HL-60 (cell line): ENCODE data around the gene CACNA2D3.

Experiments
- DNase-seq, 2 experiments: peaks; one replicate each; pipeline ENCODE4 v3.0.0-alpha.2; 2010 to 2020; ENCODE audit warnings: low read depth in 1 of 2, low spot score in 1 of 2
- H3K27ac ChIP-seq: fragments of 250-450 bp; sonication (Bioruptor Pico); replicated peaks from 2 replicates; pipeline ENCODE4 v1.5.1; 2020; ENCODE audit warnings: mild to moderate bottlenecking, moderate library complexity
- H3K27me3 ChIP-seq: fragments of 250-450 bp; sonication (Bioruptor Pico); 2 replicates; pipeline ENCODE4 v1.5.1; 2021; ENCODE audit warnings: mild to moderate bottlenecking, moderate library complexity; ENCODE audit not compliant: insufficient read depth, poor library complexity, severe bottlenecking
- H3K4me3 ChIP-seq: replicated peaks from 2 replicates; pipeline ENCODE4 v1.5.1; 2011; ENCODE audit warnings: mild to moderate bottlenecking, control low read depth, low read length; ENCODE audit not compliant: insufficient read depth
- CTCF ChIP-seq: IDR thresholded peaks from one replicate; pipeline ENCODE4 v1.5.1; 2011; ENCODE audit warnings: low read length, control low read depth, inconsistent platforms; ENCODE audit not compliant: insufficient read depth
- GABPA ChIP-seq: IDR thresholded peaks from 2 replicates; pipeline ENCODE4 v1.6.1; 2012; ENCODE audit warnings: low read depth
- POLR2AphosphoS5 ChIP-seq: IDR thresholded peaks from 2 replicates; pipeline ENCODE4 v1.6.1; 2012; ENCODE audit warnings: low read depth
- SPI1 ChIP-seq: IDR thresholded peaks from 2 replicates; pipeline ENCODE4 v1.6.1; 2012; ENCODE audit warnings: low read depth, mild to moderate bottlenecking, borderline replicate concordance
- TF ChIP-seq, protein P1 (sequence below): IDR thresholded peaks from 2 replicates; pipeline ENCODE4 v1.6.1; 2012; ENCODE audit warnings: low read depth; ENCODE audit not compliant: insufficient replicate concordance

CACNA2D3 gene

GRCh38 chr3:54847361-54847760, 725.0 kb downstream of the CACNA2D3 start:
- Histone ChIP-seq H3K27me3 (no peaks in the 10 kb centered on the region), H3K27ac (no peak overlapping the region), H3K4me3 (no peak overlapping the region)
- TF ChIP-seq SPI1 (no peak), CTCF (no peak), POLR2AphosphoS5 (no peak), GABPA (no peak)
- TF ChIP-seq, protein P1, sequence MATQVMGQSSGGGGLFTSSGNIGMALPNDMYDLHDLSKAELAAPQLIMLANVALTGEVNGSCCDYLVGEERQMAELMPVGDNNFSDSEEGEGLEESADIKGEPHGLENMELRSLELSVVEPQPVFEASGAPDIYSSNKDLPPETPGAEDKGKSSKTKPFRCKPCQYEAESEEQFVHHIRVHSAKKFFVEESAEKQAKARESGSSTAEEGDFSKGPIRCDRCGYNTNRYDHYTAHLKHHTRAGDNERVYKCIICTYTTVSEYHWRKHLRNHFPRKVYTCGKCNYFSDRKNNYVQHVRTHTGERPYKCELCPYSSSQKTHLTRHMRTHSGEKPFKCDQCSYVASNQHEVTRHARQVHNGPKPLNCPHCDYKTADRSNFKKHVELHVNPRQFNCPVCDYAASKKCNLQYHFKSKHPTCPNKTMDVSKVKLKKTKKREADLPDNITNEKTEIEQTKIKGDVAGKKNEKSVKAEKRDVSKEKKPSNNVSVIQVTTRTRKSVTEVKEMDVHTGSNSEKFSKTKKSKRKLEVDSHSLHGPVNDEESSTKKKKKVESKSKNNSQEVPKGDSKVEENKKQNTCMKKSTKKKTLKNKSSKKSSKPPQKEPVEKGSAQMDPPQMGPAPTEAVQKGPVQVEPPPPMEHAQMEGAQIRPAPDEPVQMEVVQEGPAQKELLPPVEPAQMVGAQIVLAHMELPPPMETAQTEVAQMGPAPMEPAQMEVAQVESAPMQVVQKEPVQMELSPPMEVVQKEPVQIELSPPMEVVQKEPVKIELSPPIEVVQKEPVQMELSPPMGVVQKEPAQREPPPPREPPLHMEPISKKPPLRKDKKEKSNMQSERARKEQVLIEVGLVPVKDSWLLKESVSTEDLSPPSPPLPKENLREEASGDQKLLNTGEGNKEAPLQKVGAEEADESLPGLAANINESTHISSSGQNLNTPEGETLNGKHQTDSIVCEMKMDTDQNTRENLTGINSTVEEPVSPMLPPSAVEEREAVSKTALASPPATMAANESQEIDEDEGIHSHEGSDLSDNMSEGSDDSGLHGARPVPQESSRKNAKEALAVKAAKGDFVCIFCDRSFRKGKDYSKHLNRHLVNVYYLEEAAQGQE, result no peak
- DNase-seq, result no peak

- no peak for DNase-seq
- TF ChIP-seq POLR2AphosphoS5 (no peak), CTCF (no peak), SPI1 (no peak), GABPA (no peak)
- TF ChIP-seq, protein P1, result no peak
- Histone ChIP-seq H3K4me3 (no peak overlapping the region), H3K27ac (no peak overlapping the region), H3K27me3 (no peaks in the 10 kb centered on the region)
Observed at GRCh38 chr3:54849360-54849759, 727.0 kb downstream of the CACNA2D3 start.

DNA sequence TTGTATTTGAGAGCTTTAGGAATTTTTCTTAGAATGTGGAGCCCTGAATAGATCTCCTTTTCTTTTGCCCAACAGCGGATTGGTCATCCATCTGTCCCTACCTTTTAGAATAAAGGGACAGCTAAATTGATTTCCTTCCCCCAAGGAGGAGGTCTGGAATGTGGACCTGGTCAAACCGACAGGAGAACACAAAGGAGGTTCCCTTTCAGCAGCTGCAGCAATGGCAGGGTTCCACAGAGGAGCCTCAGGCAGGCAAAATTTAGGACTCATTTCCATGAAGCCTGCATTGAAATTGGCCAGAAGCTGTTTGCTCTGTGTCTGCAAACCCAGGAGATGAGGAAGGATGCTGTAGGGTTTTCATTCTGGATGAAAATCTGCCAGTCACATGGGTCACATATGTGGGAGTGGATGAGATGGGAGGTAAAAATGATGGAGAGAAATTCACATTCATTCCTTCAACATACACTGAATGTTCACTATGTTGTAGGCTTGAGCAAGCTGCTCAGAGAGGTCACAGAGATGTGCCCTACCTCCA, 728.2 kb downstream of the CACNA2D3 start:
- TF ChIP-seq, protein P1, result no peak
- no peak for TF ChIP-seq POLR2AphosphoS5
- TF ChIP-seq CTCF, result no peak
- TF ChIP-seq SPI1, result no peak
- no peak for TF ChIP-seq GABPA
- H3K4me3 ChIP-seq, result no peak overlapping the region
- H3K27ac ChIP-seq, result no peak overlapping the region
- no peaks in the 10 kb centered on the region for H3K27me3 ChIP-seq
- DNase-seq, result no peak
